HFFc6 (cell line): ENCODE results near the gene RAB11FIP4. TPM values are rescaled to one million over a fixed set of nuclear protein-coding genes. Genes with fewer than 3 reads are reported as not detected.

Source experiments
- DNase-seq: peaks from one replicate; pipeline ENCODE4 v3.0.0-alpha.2; 2018
- H3K27ac Mint-ChIP-seq: 2 replicates; pipeline ENCODE4 v1.8.0; 2020; ENCODE audit warnings: mild to moderate bottlenecking, mixed read lengths
- H3K27me3 Mint-ChIP-seq: 2 replicates; pipeline ENCODE4 v1.8.0; 2021; ENCODE audit warnings: mild to moderate bottlenecking, moderate library complexity, mixed read lengths; ENCODE audit not compliant: insufficient read depth
- H3K36me3 Mint-ChIP-seq: 2 replicates; pipeline ENCODE4 v1.8.0; 2021; ENCODE audit warnings: low read depth, mixed read lengths
- H3K4me1 Mint-ChIP-seq: 2 replicates; pipeline ENCODE4 v1.8.0; 2020; ENCODE audit warnings: low read depth, mixed read lengths
- H3K4me3 Mint-ChIP-seq: 2 replicates; pipeline ENCODE4 v1.8.0; 2020; ENCODE audit warnings: mild to moderate bottlenecking, moderate library complexity, mixed read lengths
- H3K9me3 Mint-ChIP-seq: 2 replicates; pipeline ENCODE4 v1.8.0; 2020; ENCODE audit warnings: mild to moderate bottlenecking, mixed read lengths
- CTCF ChIP-seq: fragments of 200-600 bp; sonication (generic); IDR thresholded peaks from 2 replicates; pipeline ENCODE4 v1.5.0; 2021; ENCODE audit warnings: antibody characterized with exemption, mild to moderate bottlenecking
- total RNA-seq, 6 experiments: library from RNA; stranded (reverse); fragmentation: NEBNext Ultra II Directional; extraction: Animal tissue kit (Norgen Biotek cat#: 25700); gene quantifications; 2 replicates in 1 of 6; 3 replicates in 5 of 6; pipeline ENCODE4 v1.2.3, GENCODE V29; 2021

RAB11FIP4 gene
- total RNA-seq, 6 experiments from 2014 or later, result 0.02 to 0.38 (median 0.09) TPM

- TF ChIP-seq CTCF, result no peak
- H3K4me3 Mint-ChIP-seq, result no peak overlapping the region
- H3K27ac Mint-ChIP-seq, result no peak overlapping the region
- H3K36me3 Mint-ChIP-seq, result no peaks in the 10 kb centered on the region
- DNase-seq, result no peak
- H3K27me3 Mint-ChIP-seq, result peaks cover 31% of the 10 kb centered on the region
- peaks cover 15% of the 10 kb centered on the region for H3K4me1 Mint-ChIP-seq
- H3K9me3 Mint-ChIP-seq, result no peaks in the 10 kb centered on the region
These were observed 62.4 kb downstream of the RAB11FIP4 start for GRCh38 chr17:31453896-31454295.

GRCh38 chr17:31456814-31457213 lies 65.3 kb downstream of the RAB11FIP4 start:
- no peaks in the 10 kb centered on the region for H3K9me3 Mint-ChIP-seq

GRCh38 chr17:31457391-31458234 lies 66.1 kb downstream of the RAB11FIP4 start:
- no peaks in the 10 kb centered on the region for H3K36me3 Mint-ChIP-seq
- H3K27me3 Mint-ChIP-seq, result peaks cover 26% of the 10 kb centered on the region
- H3K27ac Mint-ChIP-seq, result no peak overlapping the region
- no peak for TF ChIP-seq CTCF
- DNase-seq, result no peak
- H3K9me3 Mint-ChIP-seq, result no peaks in the 10 kb centered on the region
- H3K4me1 Mint-ChIP-seq, result peaks cover 2% of the 10 kb centered on the region
- H3K4me3 Mint-ChIP-seq, result no peak overlapping the region

More at GRCh38 chr17:31456814-31457213, 65.3 kb downstream of the RAB11FIP4 start:
- peaks cover 10% of the 10 kb centered on the region for H3K4me1 Mint-ChIP-seq
- no peaks in the 10 kb centered on the region for H3K36me3 Mint-ChIP-seq
- H3K4me3 Mint-ChIP-seq, result no peak overlapping the region
- no peak for TF ChIP-seq CTCF
- no peak overlapping the region for H3K27ac Mint-ChIP-seq
- peaks cover 30% of the 10 kb centered on the region for H3K27me3 Mint-ChIP-seq
- no peak for DNase-seq

- Mint-ChIP-seq H3K4me1 (no peaks in the 10 kb centered on the region), H3K36me3 (no peaks in the 10 kb centered on the region), H3K27me3 (peaks cover 28% of the 10 kb centered on the region), H3K27ac (no peak overlapping the region), H3K9me3 (no peaks in the 10 kb centered on the region), H3K4me3 (no peak overlapping the region)
- no peak for TF ChIP-seq CTCF
- no peak for DNase-seq
These were observed 67.4 kb downstream of the RAB11FIP4 start for GRCh38 chr17:31458829-31459228.

- H3K36me3 Mint-ChIP-seq, result no peaks in the 10 kb centered on the region
- H3K27me3 Mint-ChIP-seq, result peaks cover 28% of the 10 kb centered on the region
These were observed 68.2 kb downstream of the RAB11FIP4 start for GRCh38 chr17:31459716-31460115.

More at GRCh38 chr17:31459716-31460115, 68.2 kb downstream of the RAB11FIP4 start:
- H3K4me3 Mint-ChIP-seq, result no peak overlapping the region
- H3K4me1 Mint-ChIP-seq, result no peaks in the 10 kb centered on the region
- H3K27ac Mint-ChIP-seq, result no peak overlapping the region
- DNase-seq, result no peak
- H3K9me3 Mint-ChIP-seq, result no peaks in the 10 kb centered on the region
- TF ChIP-seq CTCF, result no peak
